ENCODE measurements around the gene HCN2. TPM values are rescaled to one million over a fixed set of nuclear protein-coding genes. Genes with fewer than 3 reads are reported as not detected.
"Not testable (repeated sequence)": the region's sequence is repeated elsewhere in the genome, so short reads cannot be mapped to it uniquely, and the experiment has no call there.

Gene HCN2
- total and polyA plus RNA-seq, 10 of the 15 experiments (the other 5 are each of a cell fraction or from before 2014, with no cell fraction given): 0.01 to 0.54 (median 0.08) TPM; not detected in 4

DNA sequence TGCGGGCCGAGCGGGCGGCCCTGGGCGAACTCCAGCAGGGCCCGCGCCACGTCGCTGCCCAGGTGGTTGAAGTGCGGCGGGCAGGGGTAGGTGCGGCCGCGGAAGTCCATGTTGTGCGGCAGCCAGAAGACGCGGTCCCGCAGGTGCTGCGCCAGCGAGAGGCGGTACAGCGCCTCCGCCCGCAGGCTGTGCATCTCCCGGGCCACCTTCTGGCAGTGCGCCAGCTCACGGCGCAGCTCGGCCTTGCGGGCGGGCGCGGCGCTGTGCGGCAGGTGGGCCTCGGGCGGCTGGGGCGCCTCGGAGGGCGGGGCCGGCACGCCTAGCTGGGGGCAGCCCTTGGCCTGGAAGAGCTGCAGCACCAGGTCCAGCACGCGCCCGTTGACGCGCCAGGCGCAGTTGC, 31.5 kb downstream of the HCN2 start:
- H3K4me2 ChIP-seq (ENCODE audit: control insufficient read depth, insufficient read depth); BruUV-seq (replicated peaks); H3K9ac ChIP-seq (ENCODE audit: control insufficient read depth, insufficient read depth, low read length); H3K79me2 ChIP-seq (ENCODE audit: control insufficient read depth, insufficient read depth, low read length); DNase-seq (ENCODE audit: low read depth, low spot score); H4K20me1 ChIP-seq (ENCODE audit: control insufficient read depth, insufficient read depth); H3K4me1 ChIP-seq (ENCODE audit: control insufficient read depth, insufficient read depth, low read length); H2AFZ ChIP-seq (ENCODE audit: control insufficient read depth, low read depth, low read length); ATAC-seq; FAIRE-seq; CTCF ChIA-PET; RAD21 ChIA-PET (ENCODE audit: unreplicated experiment); H3K9me3 ChIP-seq (replicated peaks; ENCODE audit: control insufficient read depth, insufficient read depth, low read length); H3K27me3 ChIP-seq (replicated peaks in 1 of 2; ENCODE audit: control insufficient read depth in 2 of 2, insufficient read depth in 2 of 2, low read length in 1 of 2); H3K27ac ChIP-seq (ENCODE audit: control insufficient read depth, insufficient read depth); SMC1A ChIA-PET (ENCODE audit: uncharacterized antibody, unreplicated experiment); H3K4me3 ChIP-seq; in situ Hi-C loops (cut with MboI); H3K36me3 ChIP-seq (ENCODE audit: control insufficient read depth in 2 of 2, insufficient read depth in 2 of 2, low read length in 1 of 2); POLR2A ChIA-PET; intact Hi-C loops (cut with micrococcal nuclease; ENCODE audit: unreplicated experiment): not testable (repeated sequence)
- WGBS (ENCODE audit: insufficient coverage, insufficient replicate concordance, low lambda C conversion rate, missing lambda C conversion rate): 94% methylated on average over 17 of the region's 48 CpGs

DNA sequence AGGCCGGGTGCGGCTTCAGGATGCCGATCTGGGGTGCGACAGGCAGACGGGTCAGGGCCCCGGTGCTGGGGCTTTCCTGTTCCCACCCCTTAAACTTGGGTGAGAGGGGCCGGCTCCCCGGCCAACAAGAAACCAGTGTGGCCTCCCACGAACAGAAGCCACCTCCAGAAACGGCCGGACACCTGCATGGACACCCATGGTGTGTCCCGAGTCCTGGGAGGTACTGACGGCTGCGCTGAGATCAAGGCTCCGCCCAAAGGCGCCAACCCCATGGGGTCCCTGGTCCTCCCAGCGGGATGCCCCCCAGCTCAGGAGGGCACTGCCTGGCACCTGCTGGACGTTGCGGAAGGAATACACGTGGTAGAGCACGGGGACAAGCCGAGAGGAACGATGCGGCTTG, 32.1 kb downstream of the HCN2 start:
- H3K9me3 ChIP-seq (replicated peaks; ENCODE audit: control insufficient read depth, insufficient read depth, low read length): no peaks in the 10 kb centered on the region; the same call in 2 of the 3 replicates
- no peak overlapping the region for H3K9ac ChIP-seq (ENCODE audit: control insufficient read depth, insufficient read depth, low read length)
- peaks cover 4 to 9% of the 10 kb centered on the region in 2 experiments; a peak in 3 of 4 replicates for H3K36me3 ChIP-seq (ENCODE audit: control insufficient read depth in 2 of 2, insufficient read depth in 2 of 2, low read length in 1 of 2)
- H4K20me1 ChIP-seq (ENCODE audit: control insufficient read depth, insufficient read depth): no peaks in the 10 kb centered on the region
- H2AFZ ChIP-seq (ENCODE audit: control insufficient read depth, low read depth, low read length): no peak overlapping the region
- H3K4me3 ChIP-seq: no peak overlapping the region
- DNase-seq (ENCODE audit: low read depth, low spot score): no peak
- no peak for FAIRE-seq
- BruUV-seq (replicated peaks): no TSS peak
- no peak overlapping the region for H3K4me2 ChIP-seq (ENCODE audit: control insufficient read depth, insufficient read depth)
- H3K79me2 ChIP-seq (ENCODE audit: control insufficient read depth, insufficient read depth, low read length): no peaks in the 10 kb centered on the region
- intact Hi-C loops (cut with micrococcal nuclease; ENCODE audit: unreplicated experiment) (no loop called here), in situ Hi-C loops (cut with MboI) (no loop called here)
- WGBS (ENCODE audit: insufficient coverage, insufficient replicate concordance, low lambda C conversion rate, missing lambda C conversion rate): 93% methylated on average over 24 of the region's 24 CpGs
- ATAC-seq: no peak
- H3K27ac ChIP-seq (ENCODE audit: control insufficient read depth, insufficient read depth): no peak overlapping the region
- POLR2A ChIA-PET: no interaction called here
- no peaks in the 10 kb centered on the region for H3K27me3 ChIP-seq (replicated peaks in 1 of 2; ENCODE audit: control insufficient read depth in 2 of 2, insufficient read depth in 2 of 2, low read length in 1 of 2)
- no peaks in the 10 kb centered on the region for H3K4me1 ChIP-seq (ENCODE audit: control insufficient read depth, insufficient read depth, low read length)
- CTCF ChIA-PET: no interaction called here
- RAD21 ChIA-PET (ENCODE audit: unreplicated experiment): no interaction called here
- SMC1A ChIA-PET (ENCODE audit: uncharacterized antibody, unreplicated experiment): no interaction called here
- TF ChIP-seq RBBP5 (conservative IDR thresholded peaks at IDR 0.05) (no peak), SUZ12 (IDR thresholded peaks at IDR 0.05; ENCODE audit: unreplicated experiment) (no peak), SREBF1 (IDR thresholded peaks at IDR 0.05; ENCODE audit: low read length) (no peak), ZNF592 (IDR thresholded peaks at IDR 0.05) (no peak), CREM (IDR thresholded peaks at IDR 0.05; ENCODE audit: low read depth) (no peak), SUPT20H (IDR thresholded peaks at IDR 0.05; ENCODE audit: borderline replicate concordance, control insufficient read depth, low read depth, low read length) (no peak), SMAD1 (IDR thresholded peaks at IDR 0.05; ENCODE audit: low read depth, partially characterized antibody) (no peak), NBN (IDR thresholded peaks at IDR 0.05) (no peak)
- TF ChIP-seq, protein P1, sequence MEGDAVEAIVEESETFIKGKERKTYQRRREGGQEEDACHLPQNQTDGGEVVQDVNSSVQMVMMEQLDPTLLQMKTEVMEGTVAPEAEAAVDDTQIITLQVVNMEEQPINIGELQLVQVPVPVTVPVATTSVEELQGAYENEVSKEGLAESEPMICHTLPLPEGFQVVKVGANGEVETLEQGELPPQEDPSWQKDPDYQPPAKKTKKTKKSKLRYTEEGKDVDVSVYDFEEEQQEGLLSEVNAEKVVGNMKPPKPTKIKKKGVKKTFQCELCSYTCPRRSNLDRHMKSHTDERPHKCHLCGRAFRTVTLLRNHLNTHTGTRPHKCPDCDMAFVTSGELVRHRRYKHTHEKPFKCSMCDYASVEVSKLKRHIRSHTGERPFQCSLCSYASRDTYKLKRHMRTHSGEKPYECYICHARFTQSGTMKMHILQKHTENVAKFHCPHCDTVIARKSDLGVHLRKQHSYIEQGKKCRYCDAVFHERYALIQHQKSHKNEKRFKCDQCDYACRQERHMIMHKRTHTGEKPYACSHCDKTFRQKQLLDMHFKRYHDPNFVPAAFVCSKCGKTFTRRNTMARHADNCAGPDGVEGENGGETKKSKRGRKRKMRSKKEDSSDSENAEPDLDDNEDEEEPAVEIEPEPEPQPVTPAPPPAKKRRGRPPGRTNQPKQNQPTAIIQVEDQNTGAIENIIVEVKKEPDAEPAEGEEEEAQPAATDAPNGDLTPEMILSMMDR (IDR thresholded peaks at IDR 0.05 in 2 of 3, conservative IDR thresholded peaks at IDR 0.05 in 1 of 3; ENCODE audit: control insufficient read depth in 2 of 3, extremely low read depth in 1 of 3, insufficient read depth in 1 of 3, low read depth in 3 of 3, low read length in 3 of 3): no peak
